Right atrium auricular region (tissue), 2 donors: ENCODE data around the gene HRC. TPM values are rescaled to one million over a fixed set of nuclear protein-coding genes. Genes with fewer than 3 reads are reported as not detected.

Experiments used
- DNase-seq: peaks from one replicate; pipeline ENCODE4 v3.0.0-alpha.2; 2019; ENCODE audit warnings: low spot score
- H3K27ac ChIP-seq, 2 donors: fragments of 200-600 bp; sonication (generic); 1 replicate in 1 of 2; 2 replicates in 1 of 2; pipeline ENCODE4 v1.5.1; 2016 to 2019
- H3K27me3 ChIP-seq, 2 donors: fragments of 200-600 bp; sonication (generic); one replicate each; pipeline versions ENCODE4 v1.5.1 to v1.6.0; 2017 to 2019
- H3K36me3 ChIP-seq: fragments of 200-600 bp; sonication (generic); one replicate; pipeline ENCODE4 v1.5.1; 2016
- H3K4me1 ChIP-seq, 2 donors: fragments of 200-600 bp; sonication (generic); one replicate each; pipeline versions ENCODE4 v1.5.1 to v1.6.0; 2017 to 2019
- H3K4me3 ChIP-seq, 2 donors: fragments of 200-600 bp; sonication (generic); 1 replicate in 1 of 2; 2 replicates in 1 of 2; pipeline ENCODE4 v1.5.1; 2017 to 2019; ENCODE audit warnings: mild to moderate bottlenecking in 1 of 2, moderate library complexity in 1 of 2
- H3K9me3 ChIP-seq, 2 donors: fragments of 200-600 bp; sonication (generic); one replicate each; pipeline ENCODE4 v1.5.1; 2019
- CTCF ChIP-seq, 2 donors: fragments of 200-600 bp; sonication (generic); IDR thresholded peaks; one replicate each; pipeline ENCODE4 v1.5.1; 2019; ENCODE audit warnings: antibody characterized with exemption in 2 of 2
- total RNA-seq, 2 donors: library from RNA; depleted of rRNA; stranded (reverse); fragments of >200 nt; gene quantifications; one replicate each; pipeline ENCODE4 v1.1.0, GENCODE V29; 2016

HRC gene
- total RNA-seq, 2 donors from 2014 or later, result 558 to 1,164 TPM

- Histone ChIP-seq H3K4me3 (peak overlapping the region; percentile 44 to 76), H3K4me1 (peaks cover 0 to 43% of the 10 kb centered on the region in 2 donors), H3K27me3 (no peaks in the 10 kb centered on the region), H3K36me3 (no peaks in the 10 kb centered on the region), H3K27ac (peak overlapping the region; percentile 96), H3K9me3 (no peaks in the 10 kb centered on the region)
- no peak for DNase-seq
- TF ChIP-seq CTCF (IDR thresholded peaks at IDR 0.05), result no peak
Measured at GRCh38 chr19:49155820-49156346, 687 bp upstream of the HRC start.

GRCh38 chr19:49154279-49154678, 917 bp downstream of the HRC start:
- Histone ChIP-seq H3K27me3 (no peaks in the 10 kb centered on the region), H3K9me3 (no peaks in the 10 kb centered on the region), H3K4me1 (peaks cover 0 to 45% of the 10 kb centered on the region in 2 donors), H3K36me3 (no peaks in the 10 kb centered on the region), H3K27ac (peak overlapping the region; percentile 96), H3K4me3 (peak overlapping the region; percentile 44 to 76)
- no peak for DNase-seq
- no peak for TF ChIP-seq CTCF (IDR thresholded peaks at IDR 0.05)

GRCh38 chr19:49153167-49153809, 1.9 kb downstream of the HRC start:
- Histone ChIP-seq H3K9me3 (no peaks in the 10 kb centered on the region), H3K27ac (peak overlapping the region; percentile 96), H3K4me3 (peak overlapping the region; percentile 46 to 76), H3K27me3 (no peaks in the 10 kb centered on the region), H3K36me3 (no peaks in the 10 kb centered on the region), H3K4me1 (peaks cover 0 to 44% of the 10 kb centered on the region in 2 donors)
- no peak for DNase-seq
- TF ChIP-seq CTCF (IDR thresholded peaks at IDR 0.05), result no peak

- H3K27ac ChIP-seq, result peak overlapping the region; percentile 96
- H3K9me3 ChIP-seq, result no peaks in the 10 kb centered on the region
- DNase-seq, result no peak
- no peak for TF ChIP-seq CTCF (IDR thresholded peaks at IDR 0.05)
- no peaks in the 10 kb centered on the region for H3K36me3 ChIP-seq
- H3K4me3 ChIP-seq, result peak overlapping the region; percentile 46 to 76
- peaks cover 0 to 37% of the 10 kb centered on the region in 2 donors for H3K4me1 ChIP-seq
- no peaks in the 10 kb centered on the region for H3K27me3 ChIP-seq
Measured at GRCh38 chr19:49152119-49152550, 3.1 kb downstream of the HRC start.

DNA sequence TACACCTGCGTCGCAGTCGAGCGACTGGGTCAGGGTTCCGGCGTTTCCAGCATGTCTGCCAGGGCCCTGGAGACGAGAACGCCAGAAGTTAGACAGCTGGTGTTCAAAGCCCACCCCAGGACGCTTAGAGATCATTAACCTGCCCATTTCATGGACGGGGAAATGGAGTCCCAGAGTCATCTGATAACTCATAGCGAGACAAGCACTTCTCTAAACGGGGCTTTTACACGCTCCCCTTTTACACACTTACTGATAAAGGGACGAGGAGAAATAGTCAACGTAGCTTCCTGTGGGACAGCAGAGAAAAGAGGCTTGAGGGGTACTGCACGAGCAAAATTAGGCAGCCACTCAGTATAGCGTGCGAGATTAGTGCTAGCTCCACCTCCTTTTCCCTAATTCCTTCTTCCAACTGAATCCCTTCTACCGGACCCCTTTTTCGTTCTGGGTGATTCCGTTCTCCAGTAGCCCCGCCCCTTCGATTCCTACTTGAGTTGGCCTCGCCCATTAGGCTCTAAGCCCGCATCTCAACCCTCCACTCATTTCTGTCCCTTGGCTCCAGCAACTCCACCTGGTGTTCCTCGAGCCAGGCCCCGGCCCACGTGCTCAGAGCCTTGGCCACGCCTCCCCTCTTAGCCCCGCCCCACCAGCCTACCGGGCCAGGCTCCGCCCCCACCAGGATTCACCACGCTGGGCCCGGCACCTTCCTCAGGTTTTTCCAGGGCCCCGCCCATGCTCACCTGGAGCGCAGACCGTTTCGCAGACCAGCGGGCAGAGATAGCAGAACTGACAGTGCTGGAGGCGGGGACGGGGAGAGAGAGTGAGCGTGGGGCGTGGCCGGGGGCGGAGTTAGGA, 3.7 kb downstream of the HRC start:
- H3K4me3 ChIP-seq, result peak overlapping the region; percentile 72 to 76
- H3K36me3 ChIP-seq, result no peaks in the 10 kb centered on the region
- H3K27me3 ChIP-seq, result no peaks in the 10 kb centered on the region
- H3K27ac ChIP-seq, result peak overlapping the region; percentile 96
- no peak for DNase-seq
- TF ChIP-seq CTCF (IDR thresholded peaks at IDR 0.05), result no peak
- H3K4me1 ChIP-seq, result peaks cover 0 to 39% of the 10 kb centered on the region in 2 donors
- no peaks in the 10 kb centered on the region for H3K9me3 ChIP-seq
